ENCODE data around the gene METRN.

Gene METRN

DNA sequence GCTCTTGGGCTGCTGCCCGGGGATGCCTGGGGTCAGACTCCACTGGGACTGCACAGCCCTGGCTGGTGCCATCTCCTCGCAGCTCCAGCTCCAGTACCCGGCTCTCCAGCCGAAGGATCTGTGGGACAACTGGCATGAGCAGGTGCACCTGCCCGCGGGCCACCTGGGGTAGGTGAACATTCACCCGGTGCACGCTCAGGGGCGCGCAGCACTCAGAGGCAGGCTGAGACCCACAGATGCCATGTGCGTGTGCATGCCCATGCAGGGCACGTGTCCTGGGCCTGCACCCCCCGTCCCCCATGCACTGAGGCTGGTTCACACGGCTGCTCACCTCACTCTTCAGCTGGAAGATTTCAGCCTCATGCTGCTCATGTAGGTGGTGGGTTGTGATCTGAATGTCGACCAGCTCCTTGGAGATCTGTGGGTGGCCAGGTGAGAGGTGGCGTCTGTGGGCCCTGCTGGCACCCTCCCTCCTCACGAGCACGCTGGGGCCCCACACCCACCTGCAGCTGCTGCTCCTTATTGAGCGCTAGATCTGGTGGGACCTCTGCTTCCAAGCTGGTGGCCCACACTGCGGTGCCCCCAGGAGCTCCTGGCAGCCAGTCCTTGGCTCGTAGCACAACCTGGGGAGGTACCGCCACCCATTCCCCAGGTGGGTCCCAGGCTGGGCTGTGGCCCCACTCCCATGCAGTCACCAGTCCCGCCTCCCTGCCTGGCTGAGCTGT, 10.7 kb downstream of the METRN start:
- DNase-seq: no peak

DNA sequence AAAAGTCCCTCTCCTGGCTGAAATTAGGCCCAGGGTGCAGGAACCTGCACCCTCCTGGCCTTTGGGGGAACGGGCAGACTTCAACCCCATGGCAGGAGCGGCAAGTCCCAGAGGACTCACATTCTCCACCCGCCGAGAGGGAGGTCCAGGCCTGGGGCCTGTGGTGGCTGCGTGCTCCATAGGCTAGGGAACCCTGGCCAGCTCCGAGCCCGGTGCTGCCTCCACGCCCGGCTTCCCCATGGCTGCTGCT, 11.2 kb downstream of the METRN start:
- no peak for DNase-seq

DNA sequence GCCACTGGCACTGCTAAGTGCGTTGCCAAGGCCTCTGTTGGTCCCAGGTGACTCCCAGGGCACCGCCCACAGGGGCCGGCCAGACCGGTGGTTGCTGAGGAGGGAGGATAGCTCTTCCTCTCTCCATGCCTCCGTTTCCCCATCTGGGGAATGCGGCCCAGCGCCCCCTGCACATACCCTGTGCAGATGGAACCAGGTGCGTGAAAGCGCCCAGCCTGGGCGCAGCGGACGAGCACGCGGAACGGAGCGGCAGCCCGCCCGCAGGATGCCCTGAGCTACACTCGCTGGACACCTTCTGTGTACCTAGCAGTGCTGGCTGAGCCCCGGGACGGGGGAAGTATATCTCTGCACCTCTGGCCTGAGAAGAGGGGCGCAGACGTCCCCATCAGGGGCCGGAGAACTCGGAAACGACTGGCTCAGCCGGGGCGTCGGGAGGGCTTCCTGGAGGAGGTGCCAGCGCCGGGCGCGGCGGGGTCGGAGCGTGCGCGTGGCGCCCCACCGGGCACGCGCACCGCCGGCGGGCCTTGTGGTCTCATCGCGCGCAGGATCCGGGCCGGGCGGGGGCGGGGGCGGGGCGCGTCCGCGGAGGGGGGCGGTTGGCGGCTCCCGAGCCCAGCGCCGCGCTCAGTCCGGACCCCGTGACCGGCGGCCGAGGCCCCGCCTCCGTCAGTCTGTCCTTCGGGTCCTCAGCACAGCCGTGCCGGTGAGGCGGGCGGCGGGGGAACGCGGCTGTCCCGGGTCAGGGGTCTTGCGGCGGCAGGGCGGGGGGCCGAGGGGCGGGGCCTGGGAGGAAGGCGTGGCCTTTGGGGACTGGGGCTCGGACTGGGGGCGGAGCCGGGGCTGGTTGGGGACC, 11.7 kb downstream of the METRN start, which contains the start of the genes CCDC78 and HAGHL:
TSS of gene CCDC78 (minus strand) at position 6 of the 853 bp plus-strand sequence. CDS start 76 bp downstream, outside the sequence.
TSS of gene HAGHL (plus strand) at position 669 of the 853 bp plus-strand sequence. CDS start 404 bp downstream, outside the sequence.
- DNase-seq: no peak

DNA sequence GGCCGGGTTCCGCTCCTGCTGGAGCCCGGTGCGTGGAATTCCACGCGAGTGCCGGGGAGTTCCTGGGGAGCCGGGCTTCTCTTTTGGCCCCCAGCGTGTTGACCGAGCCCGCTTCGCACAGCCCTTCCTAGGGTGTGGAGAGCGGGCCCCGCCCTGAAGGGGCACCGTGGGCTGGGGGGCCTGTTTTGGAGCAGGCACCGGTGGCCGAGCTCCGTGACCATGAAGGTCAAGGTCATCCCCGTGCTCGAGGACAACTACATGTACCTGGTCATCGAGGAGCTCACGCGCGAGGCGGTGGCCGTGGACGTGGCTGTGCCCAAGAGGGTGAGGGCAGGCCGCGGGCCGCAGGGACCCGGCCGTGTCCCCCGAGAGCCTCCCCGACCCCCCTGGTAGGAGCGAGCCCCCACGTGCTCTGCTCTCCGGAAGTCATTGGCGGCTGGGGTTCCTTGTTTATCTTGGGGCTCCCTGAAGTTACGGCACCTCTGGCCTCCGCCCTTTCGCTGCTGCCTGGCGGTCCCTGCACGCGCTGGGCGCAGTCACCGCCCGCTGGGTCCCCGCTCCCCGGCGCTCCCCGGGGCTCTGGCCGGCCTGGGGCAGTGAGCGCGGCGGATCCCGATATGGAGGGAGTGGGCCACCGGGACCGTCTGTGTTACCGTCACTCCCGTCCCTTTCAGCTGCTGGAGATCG, 12.5 kb downstream of the METRN start:
- DNase-seq: no peak

DNA sequence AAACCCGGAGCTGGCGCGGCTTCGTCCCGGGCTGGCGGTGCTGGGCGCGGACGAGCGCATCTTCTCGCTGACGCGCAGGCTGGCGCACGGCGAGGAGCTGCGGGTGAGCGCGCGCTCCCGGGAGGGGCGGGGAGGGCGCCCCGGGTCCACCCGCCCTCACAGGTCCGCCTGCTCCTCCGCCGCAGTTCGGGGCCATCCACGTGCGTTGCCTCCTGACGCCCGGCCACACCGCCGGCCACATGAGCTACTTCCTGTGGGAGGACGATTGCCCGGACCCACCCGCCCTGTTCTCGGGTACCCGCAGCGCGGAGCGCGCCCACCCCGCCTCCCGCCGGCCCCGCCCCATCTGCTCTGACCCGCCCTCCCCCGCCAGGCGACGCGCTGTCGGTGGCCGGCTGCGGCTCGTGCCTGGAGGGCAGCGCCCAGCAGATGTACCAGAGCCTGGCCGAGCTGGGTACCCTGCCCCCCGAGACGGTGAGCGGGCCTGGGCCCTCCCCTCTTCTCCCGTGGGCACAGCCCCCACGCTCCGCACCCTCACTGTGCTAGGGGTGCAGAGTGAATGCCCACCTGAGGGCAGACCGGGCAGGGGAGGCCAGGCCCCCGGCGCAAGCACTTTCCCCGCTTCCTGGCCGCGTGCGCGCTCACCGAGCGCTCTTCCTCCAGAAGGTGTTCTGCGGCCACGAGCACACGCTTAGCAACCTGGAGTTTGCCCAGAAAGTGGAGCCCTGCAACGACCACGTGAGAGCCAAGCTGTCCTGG, 13.4 kb downstream of the METRN start:
- DNase-seq: no peak

DNA sequence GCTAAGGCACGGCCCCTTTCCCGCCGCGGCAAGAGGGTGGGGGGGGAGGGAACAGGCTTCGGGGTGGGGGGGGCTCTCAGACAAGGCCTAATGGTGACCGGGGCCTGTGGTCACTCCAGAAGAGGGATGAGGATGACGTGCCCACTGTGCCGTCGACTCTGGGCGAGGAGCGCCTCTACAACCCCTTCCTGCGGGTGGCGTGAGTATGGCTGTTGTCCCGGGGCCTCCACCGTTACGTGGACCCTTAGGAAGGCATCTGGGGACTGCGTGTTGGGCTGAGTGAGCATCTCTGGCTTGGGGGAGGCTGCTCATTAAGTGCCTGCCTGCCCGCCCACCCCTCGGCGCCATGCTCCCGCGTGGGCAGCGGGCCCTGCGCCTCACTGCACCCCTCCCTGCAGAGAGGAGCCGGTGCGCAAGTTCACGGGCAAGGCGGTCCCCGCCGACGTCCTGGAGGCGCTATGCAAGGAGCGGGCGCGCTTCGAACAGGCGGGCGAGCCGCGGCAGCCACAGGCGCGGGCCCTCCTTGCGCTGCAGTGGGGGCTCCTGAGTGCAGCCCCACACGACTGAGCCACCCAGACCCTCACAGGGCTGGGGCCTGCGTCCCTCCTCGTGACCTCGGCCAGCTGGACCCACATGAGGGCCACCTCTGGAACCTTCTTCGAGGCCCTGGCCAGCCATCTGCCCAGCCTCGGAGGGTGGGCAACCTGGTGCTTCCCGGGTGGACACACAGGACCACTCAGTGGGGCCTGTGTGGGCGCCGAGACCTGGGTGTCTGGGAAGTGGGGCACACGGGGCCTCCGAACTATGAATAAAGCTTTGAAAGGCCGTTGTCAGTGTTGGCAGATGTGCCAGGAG, 14.2 kb downstream of the METRN start:
- no peak for DNase-seq

DNA sequence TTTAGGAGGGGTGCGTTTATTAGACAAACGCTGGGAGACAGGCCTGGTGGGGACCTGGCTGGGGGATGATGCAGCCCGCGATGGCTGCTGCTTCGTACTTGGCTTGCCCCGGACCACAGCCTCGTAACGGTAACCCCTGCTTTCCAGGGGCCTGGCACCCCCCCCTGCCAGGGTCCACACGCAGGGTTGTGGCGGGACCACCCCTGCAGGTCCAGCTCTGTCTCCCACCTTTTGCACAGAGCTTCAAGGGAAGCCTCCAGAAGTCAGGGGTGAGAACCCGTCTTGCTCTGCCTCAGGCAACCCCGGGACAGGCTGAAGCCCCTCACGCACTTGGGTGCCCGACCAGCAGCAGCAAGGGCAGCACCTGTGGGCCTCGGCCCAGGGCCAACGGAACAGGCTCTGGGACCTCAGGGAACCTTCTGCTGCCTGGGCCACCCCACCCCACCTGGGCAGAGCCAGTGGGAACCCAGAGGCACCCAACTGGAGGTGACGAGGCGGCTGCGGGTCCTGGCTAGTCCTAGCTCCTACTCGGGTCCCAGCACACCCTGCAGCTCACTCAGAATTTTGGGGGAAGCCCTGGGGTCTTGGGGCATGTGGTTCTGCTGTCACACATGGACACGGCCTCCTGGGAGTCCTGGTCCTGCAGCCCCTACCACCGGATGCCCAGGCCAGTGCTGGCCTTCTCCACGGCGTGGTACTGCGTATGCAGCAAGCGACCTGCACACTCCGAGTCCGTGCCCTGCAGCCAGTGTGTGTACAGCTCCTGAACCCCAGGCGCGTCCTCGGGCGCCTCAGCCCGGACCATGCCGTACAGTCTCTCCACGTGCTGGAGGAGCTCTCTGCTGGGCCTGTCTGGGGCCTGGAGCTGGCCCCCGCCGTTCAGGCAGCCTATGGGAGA, 15.1 kb downstream of the METRN start:
- no peak for DNase-seq

DNA sequence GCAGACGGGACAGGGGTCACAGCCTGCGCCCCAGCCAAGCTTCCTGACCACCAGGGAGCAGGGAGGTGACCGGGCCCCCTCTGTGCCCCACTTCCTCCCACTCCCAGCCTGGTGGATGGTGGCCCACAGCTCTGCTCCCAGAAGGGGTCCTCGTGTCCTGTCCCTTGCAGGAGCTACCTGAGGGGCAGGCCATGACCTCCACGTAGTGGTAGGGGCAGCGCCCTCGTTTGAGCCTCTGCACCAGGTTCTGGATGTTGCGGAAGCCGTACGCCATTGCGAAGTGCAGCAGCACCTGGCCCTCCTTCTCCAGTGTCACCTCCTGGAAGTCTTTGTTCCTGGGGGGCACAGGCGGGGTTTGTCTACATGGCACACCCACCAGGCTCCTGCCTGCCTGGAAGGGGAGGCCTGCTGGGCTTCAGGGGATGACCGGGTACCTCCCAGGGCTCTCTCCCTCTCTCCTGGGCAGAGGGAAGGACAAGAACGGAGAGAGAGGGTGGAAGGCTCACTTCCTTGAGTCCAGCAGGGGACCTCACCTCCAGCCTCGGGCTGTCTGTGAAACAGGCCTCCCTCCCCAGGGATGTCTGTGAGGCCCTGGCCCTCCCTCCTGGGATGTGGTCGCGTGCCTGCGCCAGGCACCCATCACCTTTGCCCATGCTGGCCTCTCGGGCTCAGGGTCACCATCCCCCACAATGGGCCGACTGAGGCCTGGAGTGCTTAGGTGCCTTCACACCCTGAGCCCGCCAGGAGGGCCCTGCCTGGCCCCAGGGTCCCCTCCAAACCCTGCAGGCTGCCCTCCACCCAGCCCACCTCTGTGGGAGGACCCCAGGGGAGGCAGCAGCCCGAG, 16.0 kb downstream of the METRN start:
- no peak for DNase-seq

DNA sequence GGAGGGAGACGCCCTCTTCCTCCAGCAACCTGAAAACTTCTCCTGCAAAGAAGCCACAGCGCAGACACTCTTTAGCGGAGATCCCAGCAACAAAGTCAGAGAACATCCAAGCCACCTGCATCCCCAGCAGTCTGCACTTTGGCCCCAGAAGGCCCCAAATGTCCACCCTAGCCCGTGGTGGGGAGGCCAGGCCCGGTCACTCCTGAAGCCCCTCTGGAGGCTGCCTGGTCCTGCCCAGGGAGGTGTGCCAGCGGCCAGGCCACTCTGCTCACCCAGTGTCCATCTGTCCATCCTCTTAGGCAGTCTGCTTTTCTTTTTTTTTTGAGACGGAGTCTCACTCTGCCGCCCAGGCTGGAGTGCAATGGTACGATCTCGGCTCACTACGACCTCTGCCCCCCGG, 17.4 kb downstream of the METRN start:
- DNase-seq: no peak

DNA sequence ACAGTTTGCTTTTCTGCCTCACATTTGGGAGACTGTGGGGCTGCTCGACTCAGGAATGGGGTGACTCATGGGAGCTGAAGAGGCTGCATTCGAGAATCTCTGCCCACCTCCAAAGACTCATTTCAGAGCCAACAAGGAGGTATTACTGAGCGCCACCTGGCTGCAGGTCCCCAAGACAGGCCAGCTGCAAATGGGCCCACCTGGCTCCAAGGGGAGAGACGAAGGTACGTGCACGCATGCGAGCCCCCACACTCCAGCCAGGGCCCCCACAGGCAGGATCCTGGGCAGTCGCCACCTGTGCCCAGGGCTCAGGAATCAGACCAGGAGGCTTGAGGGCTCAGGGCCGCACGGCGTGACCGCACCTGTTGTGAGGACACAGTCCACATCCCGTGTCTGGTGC, 18.0 kb downstream of the METRN start:
- no peak for DNase-seq

DNA sequence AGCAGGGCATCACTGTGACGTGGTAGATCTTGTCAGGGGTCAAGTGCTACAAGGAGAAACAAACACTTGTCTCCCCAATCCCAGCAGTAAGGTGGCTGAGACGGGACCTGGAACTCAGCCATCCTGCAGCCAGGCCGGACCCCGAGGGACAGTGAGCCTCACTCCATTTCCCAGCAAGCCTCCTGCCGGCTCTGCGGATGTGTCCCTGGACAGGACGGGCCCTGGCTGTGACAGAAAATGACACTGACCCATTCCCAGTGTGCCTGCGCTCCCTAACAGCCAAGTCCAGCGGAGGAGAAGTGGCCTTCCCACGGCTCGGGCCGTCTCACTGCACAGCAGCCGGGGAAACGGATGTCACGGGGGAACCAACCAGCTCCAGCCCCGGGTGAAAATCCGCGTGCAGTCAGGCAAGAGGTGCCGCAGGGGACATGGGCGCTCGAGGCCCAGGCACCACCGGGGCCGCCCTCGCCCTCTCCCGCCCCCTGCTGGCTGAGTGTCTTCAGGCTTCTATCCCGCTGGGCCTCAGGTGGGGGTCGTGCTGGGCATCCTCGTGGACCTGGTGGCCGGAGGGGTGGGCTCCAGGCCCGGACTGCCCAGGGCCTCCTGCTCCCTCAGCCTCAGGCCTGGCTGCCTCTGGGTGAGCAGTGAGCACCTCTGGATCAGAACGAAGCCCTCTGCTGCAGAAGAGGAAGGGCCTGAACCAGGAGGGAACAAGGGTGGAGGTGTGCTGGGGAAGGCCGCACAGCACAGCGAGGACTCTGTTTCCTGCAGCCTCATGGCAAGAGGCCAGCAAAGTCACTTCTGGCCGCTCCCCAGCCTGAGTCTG, 18.7 kb downstream of the METRN start:
- DNase-seq: no peak

DNA sequence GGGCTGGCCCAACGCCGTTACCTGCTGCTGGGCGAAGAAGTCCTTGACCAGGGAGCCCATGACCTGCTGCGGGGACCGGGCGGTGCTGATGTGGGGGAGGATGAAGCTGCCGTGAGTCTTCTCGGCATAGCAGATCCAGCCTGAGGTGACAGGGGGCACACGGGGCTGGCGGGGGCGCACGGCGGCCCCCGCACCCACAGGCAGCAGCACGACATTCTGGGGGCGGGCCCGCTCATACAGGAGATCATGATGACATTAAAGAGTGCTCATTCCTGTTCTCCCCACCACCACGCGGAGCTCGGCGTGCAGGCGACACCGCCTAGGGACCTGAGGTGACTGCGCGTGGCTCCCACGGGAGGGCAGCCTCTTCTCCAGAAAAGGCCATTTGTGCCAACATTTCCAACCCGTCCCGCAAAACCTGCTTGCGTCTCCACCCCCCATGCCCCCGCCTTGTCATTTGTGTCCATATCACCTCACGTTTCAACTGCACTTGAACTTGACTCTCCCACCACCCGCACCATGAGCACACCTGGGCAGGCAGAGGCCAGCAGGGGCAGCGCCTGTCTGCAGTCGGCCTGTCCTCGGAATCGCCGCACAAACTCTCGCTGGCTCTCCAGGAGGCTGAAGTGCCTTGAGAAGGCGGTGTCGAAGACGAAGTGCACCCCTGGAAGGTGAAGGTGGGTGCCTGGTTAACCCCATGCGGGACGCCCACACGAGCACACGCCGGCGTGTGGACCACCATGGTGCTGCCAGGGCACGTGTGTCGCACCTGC, 19.5 kb downstream of the METRN start:
- no peak for DNase-seq

DNA sequence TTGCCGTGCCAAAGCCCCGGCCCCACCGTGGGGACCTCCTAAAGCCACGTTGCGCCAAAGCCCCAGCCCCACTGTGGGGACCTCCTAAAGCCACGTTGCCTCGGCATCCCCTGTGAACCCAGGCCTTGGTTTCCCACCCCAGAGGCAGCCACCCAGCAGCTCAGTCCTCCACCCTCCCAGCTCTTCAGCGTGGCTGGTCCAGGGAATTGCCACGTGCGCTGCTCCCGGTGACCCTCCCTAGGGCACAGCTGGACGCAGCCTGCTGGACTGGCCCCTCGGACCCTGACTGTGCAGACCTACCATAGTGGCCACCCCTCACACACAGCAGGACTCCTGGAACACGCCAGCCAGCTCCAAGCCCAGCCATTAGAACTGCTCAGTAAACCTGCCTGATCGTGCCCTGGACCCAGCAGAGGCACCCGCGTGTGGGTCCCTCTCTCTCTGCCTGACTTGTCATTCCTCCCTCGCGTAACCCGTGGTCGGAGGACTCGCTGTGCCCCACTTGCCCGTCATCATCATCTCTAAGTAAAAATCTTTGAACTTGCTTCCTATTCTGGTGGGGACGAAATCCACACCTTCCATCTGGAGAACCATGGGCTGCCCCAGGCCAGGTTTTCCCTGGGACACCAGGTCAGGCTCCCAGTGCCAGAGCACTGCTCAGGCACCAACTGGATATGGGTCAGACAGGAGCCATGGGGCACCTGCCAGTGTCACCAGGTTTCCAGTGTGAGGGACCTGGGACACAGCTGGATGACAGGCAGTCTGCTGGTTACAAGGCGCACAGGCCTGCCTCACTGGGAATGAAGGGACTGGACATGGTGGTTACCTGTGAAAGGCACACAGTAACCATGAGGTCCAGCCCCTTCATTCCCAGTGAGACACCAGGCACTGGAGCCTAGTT, 20.3 kb downstream of the METRN start:
- no peak for DNase-seq

DNA sequence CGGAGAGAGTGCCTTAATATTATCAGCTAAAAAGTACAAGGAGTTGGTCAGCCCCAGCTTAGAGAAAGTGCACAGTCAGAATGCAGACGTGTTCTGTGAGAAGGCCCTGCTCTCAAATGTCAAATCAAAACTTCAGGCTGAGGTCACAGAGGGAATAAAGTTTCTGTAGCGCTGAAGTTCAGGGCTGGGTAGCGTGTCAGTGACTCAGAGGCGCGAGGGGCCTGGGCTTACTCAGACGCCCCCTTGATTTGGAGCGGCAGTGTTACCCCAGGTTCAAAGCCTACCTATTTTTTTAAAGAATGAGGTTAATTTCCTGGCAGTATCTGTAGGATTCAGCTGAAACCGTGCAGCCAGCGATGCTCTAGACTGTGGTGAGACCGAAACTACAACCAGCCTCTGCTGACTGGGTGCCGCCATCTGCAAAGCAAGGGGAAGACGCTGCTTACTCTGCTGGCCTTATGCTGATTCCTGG, 21.1 kb downstream of the METRN start:
- no peak for DNase-seq

DNA sequence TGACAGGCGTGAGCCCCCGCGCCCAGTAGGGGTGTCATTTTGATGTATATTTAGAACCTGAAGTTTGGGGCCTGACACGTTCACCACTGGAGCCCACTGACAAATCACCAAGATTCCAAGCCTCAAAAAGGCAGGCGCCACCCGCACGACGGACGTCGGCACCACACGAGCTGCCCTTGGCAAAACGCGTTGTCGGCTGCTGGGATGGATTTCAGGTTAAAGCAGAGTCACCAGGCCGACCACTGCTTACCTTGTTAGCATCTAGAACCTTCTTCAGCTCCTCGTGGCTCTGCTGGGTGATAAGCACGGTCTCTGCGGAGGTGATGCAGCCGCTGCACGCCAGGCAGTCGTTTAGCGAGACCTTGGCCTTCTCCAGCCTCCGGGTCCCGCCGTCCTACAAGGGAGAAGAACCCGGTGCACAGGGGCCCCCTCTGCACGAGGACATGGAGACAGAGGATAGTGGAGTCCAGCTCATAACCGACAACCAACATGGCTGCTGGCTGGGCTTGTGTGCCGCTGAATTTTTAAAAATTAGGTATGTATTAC, 22.1 kb downstream of the METRN start:
- DNase-seq: no peak

DNA sequence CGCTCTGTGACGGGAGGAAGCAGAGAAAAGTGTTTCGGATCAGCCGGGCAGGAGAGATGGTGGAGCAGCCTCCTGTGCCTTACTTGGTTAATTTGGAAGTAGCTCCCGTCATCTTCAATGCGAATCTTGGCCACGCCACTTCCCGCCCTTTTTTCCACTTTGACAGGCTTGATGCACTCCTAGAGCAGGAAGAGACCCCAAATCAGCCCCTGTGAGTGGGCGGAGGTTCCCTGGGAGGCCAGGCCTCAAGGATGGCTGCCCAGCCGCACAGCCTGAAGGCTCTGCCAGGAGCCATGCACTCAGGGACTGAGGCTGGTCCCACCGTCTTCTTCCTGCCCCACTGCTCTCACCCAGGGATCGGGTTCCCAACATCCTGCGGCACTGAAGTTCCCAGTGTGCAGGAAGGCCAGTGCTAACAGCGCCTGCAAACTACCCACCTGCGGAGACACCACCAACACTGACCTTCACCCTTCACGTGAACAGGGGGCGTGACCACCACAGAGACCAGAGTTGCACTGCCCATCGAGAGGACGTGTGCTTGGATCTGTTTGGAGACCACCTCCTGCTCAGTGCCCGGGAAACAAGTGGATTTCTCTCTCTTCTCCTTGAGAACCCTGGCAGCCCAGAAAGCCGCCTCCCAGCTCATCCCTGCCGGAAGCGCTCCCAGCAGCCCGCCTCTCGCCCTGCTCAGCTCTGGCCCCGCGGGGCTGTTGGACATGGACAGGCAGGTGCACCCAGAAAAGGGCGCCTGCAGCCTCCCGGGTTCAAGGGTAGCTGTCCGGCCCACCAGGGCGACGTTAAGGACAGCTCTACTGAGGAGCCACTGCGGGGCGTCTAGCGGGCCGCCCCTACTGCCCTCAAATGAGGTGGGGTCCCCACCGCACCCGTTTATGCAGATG, 24.9 kb downstream of the METRN start:
- DNase-seq: no peak

All from Kasumi-1 (cell line).